Activated naive CD8-positive, alpha-beta T cell treated with anti-CD3 and anti-CD28 coated beads, Interleukin-2, amount 50 U/mL, for 16 hours (primary cell): ENCODE data around the gene IZUMO2.

Experiments
- DNase-seq: peaks from one replicate; pipeline ENCODE4 v3.0.0-alpha.2; 2020; ENCODE audit warnings: low read depth, low spot score

The IZUMO2 gene

DNA sequence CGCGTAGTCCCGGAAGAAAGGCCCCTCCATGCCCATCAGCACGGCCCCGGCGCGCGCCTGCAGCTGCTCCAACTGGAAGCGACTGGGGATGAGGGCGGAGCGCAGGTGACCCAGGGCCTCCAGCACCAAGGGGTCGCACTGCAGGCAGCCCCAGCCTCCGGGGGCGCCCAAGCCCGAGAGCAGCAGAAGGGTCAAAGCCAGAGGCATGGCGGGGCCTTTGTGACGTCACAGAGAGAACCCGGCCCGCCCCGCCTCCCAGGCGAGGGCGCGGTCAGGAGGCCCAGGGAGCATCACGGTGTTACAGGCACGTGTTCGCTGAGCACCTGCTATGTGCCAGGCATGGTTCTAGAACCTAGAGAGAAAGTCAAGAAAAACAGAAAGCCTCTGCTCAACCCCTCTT is at the start of gene IZUMO2:
Gene IZUMO2, minus strand, starts transcription at position 294 of the 400 bp plus-strand sequence. Its CDS starts 87 bp downstream, at position 207.
- no peak for DNase-seq

DNA sequence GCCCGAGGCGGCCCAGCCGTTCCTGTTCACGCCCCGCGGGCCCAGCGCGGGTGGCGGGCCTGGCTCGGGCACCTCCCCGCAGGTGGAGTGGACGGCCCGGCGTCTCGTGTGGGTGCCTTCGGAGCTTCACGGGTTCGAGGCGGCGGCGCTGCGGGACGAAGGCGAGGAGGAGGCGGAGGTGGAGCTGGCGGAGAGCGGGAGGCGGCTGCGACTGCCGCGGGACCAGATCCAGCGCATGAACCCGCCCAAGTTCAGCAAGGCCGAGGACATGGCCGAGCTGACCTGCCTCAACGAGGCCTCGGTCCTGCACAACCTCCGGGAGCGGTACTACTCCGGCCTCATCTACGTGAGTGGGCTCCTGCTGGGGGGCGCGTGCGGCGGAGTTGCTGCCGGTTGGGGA is 47.3 kb upstream of the IZUMO2 start:
- DNase-seq = no peak

DNA sequence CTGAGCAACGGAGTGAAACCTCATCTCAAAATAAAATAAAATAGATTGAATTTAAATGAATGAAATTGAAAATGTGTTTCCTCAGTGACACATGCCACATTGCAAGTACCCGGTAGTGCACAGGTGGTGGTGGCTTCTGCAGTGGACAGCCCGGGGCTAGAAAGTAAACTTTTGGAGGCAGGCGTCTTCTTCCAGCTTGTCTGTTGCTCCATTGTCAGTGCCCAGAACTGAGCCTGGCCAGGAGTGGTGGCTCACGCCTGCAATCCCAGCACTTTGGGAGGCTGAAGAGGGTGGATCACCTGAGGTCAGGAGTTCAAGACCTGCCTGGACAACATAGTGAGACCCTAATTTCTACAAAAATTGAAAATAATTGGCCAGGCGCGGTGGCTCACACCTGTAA is 46.0 kb upstream of the IZUMO2 start:
- no peak for DNase-seq

DNA sequence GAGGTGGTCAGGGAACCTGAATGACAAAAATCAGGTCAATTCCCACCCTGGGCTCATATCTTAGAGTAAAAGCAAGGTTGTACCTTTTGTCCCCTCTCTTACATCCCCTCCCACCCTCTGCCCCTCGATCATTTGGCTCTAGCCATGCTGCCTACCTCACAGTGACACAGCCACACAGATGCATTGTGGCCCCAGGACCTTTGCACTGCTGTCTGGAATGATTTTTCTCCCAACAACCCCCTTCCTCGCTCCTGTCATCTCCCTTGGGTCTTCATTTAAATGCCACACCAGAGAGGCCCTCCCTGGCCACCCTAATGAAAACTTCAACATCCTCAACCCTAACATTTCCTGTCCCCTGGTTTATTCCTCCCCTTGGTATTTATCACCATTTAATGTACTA is 44.6 kb upstream of the IZUMO2 start:
- no peak for DNase-seq

DNA sequence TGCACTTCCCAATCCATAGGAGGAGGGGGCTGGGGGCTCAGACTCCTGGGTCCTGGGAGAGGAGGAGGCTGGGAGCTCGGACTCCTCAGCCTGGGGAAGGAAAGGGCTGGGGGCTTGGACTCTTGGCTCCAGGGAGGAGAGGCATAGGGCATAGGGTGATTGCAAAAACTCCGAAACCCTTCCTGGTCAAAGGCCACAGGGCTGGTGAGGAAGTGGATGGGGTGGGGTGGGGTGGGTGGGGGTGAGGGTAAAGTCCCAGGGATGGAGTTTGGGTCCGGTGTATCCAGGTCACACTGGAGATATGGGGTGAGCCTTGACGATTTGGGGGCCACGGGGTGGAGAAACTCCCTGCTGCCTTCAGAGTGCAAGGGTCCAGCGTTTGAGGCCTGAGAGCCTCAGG is 43.1 kb upstream of the IZUMO2 start:
- no peak for DNase-seq

DNA sequence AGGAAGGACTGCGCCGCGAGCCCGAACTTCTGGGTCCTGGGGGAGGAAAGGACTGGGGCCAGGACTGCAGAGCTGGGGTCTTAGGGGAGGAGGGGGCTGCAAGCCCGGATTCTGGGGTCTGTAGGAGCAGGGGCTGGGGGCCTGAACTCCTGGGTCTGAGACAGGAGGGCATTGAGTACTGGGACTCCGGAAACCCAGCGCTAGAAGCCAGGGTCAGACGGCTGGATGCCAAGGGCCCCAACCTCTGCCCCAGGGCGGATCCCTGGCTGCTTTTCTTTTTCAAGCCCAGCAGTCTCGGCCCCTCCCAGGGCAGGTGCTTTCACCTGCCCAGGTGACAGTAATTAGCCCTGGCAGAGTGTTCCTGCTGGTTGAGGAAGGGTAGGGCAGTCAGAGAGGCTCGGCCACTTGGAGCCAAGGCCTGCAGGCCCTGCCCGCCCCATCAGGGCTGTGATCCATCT is 42.6 kb upstream of the IZUMO2 start:
- no peak for DNase-seq

DNA sequence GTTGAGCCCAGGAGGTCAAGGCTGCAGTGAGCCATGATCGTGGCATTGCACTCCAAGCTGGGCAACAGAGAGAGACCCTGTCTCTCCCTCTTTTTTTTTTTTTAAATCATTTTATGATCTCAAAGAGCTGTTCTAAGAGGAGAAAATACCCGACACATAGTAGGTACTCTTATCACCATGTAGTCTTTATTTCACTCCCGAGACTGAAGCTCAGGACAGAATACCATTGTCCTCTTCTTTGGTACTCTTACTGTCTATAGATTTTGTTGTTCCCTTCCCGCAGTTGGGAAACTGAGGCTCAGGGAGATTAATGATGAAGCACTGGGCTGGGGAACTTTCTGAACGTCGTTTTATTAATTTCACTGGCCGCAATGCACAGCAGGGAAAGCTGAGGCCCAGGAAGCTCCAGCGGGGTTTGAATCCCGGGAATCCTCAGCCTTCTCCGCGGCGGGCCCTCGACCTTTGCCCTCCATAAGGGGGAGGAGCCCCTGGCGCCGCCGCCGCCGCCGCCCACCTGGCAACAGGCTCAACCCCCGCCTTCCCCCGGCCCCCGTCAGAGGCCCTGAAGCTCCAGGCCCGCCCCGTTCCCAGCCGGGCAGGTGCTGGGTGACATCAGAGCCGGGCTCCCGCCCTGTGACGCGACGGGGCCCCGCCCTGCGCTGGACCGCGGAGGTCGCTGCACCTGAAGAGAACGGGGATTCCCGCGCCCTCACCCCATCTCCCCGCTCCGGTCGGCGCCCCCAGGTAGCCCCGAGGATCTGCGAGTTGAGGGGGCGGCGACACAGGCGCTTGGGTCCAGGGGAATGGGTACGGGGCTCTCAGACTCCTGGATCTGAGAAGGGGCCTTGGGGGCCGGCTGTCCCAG is 42.0 kb upstream of the IZUMO2 start:
- DNase-seq = no peak

DNA sequence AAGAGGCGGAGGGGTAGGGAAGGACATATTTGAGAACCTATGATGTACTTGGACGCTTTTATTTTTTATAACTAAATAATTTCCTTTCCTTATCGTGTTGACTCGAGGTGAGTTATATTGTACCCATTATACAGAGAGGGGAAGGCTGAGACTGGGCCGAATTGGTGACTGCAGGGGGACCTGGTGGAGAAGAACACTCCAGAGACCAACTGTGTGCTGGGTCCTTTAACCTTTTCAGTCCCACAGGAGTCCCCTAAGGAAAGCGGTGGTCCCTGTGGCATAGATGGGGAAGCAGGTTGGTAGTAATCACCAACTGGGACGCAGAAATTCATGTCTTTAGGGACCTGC is 41.0 kb upstream of the IZUMO2 start:
- DNase-seq = no peak

DNA sequence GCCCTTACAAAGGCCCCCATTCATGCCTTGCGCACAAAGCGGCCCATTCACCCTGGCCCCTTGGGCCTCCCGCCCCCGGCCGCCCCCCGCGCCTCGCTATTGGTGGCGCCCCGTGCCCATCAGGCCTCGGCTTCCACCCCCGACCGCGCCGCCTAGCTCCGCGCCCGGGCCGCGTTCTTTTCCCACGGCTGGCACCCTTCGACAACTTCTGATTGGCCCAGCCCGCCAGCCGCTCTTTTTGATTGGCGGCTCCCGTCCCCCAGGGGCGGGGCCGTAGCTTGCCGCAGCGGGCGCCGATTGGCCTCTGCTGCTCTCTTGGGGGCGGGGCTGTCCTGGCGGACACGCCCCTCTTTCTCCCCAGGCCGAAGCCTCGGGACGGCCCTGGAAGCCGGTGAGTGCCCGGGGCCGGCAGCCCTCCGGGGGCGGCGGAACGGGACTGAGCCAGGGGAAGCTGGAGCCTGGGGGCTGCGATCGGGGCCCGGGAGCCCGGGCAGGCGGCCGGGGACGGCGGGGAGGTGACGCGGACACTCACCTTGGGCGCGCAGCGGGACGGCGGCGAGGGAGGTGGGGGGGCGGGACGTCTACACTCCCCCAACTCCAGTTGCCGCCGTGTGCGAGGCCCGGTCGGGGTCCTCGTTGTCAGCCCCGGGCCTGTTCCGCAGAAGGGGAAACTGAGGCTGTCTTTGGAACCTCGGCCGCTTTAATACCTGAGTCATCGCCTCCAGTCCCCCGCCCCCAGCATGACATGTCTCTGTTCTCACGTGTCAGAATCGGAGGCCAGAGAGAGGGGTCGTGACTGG is 40.4 kb upstream of the IZUMO2 start, which contains the start of gene MYH14:
Gene MYH14, plus strand, starts transcription at position 342 of the 800 bp plus-strand sequence. CDS start 6,744 bp downstream, outside the sequence.
- no peak for DNase-seq

DNA sequence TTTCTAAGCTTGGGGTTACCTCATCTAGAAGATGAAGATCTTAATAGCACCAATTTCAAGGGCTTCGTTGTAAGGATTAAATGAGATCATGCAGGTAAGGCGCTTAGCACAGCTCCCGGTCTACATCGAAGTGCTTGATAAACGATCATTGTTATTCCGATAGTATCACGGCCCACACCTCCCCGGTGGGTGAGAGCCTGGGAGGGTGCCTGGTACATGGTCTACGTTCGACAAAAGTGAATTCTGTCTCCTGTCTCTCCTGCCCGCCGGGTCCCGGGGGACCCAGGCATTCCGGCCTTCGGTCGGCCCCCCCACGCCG is 39.8 kb upstream of the IZUMO2 start:
- no peak for DNase-seq

DNA sequence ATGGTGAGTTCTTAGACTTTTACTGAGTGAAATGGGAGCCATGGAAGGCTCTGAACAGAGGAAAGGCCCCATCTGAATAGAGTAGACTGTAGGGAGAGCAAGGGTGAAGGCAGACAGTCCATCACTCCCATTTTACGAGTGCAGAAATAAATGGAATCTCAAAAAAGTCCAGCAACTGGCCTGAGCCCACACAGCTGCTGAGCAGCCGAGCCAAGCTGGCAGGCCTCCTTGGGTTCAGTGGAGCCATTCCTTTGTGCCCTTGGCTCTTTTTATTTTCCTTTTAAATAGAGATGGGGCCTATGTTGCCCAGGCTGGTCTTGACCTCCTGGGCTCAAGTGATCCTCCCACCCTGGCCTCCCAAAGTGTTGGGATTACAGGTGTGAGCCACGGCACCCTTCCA is 39.3 kb upstream of the IZUMO2 start:
- no peak for DNase-seq

DNA sequence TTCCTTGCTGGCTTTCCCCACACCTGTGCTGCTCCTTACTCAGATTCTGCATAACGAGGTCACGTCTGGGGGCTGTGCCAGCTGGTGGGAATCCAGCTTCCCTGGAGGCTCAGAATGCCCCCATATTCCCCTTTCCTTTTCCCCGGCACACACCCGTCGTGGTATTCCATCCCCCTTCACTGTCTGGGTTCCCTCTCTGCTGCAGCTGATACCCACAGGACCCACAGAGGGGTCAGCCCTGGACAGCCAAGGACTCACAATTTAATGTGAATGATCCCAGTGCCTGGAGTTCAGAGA is 36.1 kb upstream of the IZUMO2 start:
- no peak for DNase-seq

DNA sequence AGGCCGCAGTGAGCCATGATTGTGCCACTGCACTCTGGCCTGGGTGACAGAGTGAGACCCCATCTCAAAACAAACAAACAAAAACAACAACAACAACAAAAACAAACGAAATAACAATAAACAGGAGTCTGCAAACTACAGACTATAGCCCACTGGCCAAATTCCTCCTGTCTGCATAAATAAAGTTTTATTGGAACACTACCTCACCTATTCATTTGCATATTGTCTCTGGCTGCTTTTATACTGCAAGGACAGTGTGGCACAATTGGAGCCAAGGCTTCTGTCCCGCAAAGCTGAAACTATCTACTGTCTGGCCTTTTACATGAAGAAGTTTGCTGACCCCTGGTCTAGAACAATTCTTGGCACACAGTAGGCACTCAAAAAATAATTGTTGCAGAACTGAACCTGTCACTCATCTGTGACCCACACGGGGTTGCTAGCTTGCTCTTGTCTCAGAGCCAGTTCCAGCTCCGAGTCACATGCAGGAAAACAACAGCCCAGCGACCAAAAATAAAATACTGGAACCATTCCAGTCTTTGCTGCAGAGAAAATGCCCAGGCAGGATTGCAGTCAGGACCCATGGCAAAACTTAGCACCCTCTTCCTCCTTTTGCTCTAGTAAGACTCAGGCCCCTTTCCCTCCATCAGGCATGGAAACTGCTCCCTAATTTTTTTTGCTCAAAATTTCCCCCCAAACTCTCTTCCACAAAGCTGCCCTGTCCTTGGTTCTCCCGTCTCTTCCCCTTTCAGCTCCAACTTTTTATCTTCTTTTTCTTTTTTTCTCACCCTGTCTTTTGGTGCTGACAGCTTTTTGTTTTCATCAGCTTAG is 35.6 kb upstream of the IZUMO2 start:
- DNase-seq = no peak

DNA sequence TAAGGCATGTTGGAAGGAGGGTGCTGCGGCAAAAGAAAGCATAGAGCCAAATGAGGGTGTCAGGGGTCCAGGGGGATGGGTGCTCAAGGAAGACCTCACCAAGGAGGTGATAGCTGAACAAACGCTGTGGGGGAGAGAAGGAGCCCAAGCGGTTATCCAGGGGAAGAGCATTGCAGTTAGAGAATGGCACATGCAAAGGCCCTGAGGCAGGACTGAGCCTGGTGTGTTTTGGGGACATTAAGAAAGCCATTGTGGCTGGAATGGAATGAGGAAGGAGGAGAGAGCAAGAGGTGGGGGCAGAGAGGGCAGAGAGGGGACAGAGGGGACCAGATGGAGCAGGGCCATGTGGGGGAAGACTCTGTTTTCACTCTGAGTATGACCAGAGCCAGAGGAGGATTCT is 34.3 kb upstream of the IZUMO2 start:
- DNase-seq = no peak

DNA sequence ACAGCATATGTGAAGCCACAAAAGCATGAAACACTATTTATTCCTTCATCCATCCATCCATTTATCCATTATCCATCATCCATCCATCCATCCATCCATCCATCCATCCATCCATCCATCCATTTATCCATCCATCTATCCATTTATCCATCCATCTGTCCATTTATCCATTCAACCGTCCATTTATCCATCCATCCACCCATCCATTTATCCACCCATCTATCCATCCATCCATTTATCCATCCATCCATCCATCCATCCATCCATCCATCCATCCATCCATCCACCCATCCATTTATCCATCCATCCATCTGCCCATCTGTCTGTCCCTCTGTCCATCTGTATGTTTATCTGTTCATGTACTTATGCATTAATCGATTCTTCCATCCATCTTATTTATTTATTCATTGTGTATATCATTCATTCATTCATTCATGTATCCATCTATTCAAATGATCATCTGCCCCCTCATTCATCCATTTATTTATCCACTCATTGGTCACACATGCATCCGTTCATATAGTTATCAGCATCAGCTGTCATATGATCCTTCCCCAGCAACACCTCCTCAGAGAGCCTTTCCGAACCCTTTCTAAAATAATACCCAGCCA is 33.3 kb upstream of the IZUMO2 start:
- DNase-seq = no peak

DNA sequence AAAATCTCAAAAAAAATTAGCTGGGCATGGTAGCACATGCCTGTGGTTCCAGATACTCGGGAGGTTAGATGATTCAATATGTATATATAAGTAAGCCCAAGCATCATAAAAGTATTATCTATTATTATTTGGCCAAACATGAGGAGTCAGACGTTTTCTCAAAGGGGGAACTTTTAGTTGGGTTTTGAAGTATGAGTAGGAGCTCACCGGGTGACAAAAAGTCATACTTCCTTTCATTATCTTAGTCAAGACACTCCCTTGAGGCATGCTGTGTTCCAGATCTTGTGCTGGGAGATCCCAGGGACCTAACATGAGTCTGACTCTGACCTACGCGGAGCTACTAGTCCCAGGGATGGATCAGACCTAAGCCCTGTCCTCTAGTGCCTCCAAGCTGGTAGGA is 32.1 kb upstream of the IZUMO2 start:
- DNase-seq = no peak

DNA sequence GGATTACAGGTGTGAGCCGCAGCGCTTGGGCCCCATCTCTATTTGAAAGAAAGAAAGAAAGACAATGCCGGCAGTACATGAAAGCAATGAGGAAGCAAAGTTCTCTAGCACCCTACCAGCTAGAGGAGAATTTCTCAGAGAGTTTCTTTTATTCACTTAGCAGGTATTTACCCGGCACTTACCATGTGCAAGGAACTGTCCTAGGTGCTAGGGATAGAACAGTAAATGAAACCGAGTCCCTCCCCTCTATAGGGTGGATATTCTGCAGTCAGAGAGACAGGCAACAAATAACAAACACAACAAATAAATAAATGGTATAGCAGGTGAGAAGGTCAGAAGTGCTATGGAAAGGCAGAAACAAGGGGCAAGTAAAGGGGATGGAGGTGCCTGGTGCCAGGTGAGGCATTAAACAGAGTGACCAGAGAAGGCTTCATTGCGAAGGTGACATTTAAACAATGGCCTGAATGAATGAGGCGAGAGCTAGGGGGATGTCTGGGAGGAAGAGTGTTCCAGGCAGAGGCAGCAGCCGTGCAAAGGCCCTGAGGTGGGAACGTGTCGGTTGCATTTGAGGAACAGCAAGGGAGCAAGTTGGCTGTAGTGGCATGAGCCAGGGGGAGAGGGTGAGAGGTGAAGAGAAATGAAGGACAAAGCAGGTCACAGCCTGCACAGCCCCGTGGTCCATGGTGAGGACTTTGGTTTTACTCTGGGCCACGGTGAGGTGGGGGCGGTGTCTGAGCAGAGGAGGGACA is 29.6 kb upstream of the IZUMO2 start:
- DNase-seq = no peak

DNA sequence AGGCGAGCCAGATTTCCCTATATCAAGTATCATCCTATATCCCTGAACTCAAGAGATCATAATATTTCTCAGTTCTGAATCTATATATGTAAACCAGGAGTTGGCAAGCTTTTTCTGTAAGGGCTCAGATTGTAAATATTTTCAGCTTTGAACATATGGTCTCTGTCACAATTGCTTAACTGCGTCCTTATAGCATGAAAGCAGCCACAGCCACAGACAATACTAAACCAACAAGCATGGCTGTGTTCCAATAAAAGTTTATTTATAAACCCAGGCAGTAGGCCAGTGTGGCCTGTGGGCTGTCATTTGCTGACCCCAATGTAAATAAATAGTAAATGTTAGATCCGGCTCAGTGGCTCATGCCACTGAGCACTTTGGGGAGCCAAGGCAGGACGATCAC is 28.1 kb upstream of the IZUMO2 start:
- no peak for DNase-seq

DNA sequence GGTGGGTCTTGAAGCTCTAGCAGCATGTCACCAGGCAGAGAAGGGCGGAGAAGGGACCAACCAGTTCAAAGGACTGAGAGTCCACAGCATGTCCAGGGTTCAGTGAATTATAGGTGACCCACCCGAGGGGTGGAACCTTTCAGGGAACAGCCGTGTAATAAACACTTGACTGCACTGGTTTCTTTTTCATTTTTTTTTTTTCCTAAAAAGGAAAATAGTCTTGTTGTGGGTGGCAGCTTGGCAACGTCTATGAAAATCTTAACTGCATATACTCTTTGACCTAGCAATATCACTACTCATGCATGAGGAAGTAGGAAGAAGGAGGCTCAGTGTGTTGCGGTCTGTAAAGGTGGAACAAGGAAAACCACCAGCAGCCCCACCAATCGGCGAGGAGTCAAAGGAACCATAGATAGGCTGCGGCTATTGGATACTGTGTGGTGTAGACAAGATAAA is 27.4 kb upstream of the IZUMO2 start:
- no peak for DNase-seq

DNA sequence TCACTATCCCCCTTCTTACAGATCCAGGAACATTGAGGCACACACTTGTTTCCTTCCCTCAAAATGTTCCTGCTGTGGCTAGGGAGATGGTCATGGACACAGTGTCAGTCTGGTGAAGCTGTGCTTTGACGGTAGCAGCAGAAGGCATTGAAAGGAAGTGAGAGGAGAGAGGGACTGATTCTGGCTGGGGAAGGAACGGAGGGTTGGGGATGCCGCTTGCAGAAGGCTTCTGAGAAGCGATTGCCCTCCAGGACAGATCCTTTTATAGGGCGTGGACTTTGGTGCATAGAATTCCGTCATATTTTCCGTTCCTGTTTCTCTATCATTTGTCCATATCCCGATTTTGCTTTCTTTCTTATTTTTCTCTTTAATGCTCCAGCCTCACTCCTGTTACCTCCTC is 26.2 kb upstream of the IZUMO2 start:
- DNase-seq = no peak

DNA sequence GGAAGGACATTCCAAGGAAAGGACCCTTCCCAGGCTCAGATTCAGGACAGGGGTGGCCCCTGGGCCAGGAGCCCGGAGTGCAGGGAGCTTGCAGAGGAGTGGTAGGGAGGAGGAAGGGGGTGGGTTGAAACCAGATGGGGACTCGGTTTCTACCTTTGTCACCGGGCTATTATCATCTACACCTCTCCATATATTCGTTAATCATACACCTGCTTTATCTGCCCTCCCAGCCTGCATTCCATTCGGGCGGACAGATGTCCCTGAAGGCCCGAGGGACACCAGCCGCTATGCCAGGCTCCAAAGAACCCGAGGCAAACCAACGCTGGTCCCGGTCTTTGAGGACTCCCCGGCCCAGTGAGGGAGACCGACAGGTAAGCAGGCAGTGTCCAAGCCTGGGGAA is 24.9 kb upstream of the IZUMO2 start:
- DNase-seq = no peak
